Measurements from ENCODE around the gene NAT14. TPM values are rescaled to one million over a fixed set of nuclear protein-coding genes. Genes with fewer than 3 reads are reported as not detected.

The NAT14 gene, protein sequence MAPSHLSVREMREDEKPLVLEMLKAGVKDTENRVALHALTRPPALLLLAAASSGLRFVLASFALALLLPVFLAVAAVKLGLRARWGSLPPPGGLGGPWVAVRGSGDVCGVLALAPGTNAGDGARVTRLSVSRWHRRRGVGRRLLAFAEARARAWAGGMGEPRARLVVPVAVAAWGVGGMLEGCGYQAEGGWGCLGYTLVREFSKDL
- 1 to 10 TPM in 2 of 4 donors, under 1 TPM in 2; 0.40 to 2.5 (median 1.1) TPM for total RNA-seq

DNA sequence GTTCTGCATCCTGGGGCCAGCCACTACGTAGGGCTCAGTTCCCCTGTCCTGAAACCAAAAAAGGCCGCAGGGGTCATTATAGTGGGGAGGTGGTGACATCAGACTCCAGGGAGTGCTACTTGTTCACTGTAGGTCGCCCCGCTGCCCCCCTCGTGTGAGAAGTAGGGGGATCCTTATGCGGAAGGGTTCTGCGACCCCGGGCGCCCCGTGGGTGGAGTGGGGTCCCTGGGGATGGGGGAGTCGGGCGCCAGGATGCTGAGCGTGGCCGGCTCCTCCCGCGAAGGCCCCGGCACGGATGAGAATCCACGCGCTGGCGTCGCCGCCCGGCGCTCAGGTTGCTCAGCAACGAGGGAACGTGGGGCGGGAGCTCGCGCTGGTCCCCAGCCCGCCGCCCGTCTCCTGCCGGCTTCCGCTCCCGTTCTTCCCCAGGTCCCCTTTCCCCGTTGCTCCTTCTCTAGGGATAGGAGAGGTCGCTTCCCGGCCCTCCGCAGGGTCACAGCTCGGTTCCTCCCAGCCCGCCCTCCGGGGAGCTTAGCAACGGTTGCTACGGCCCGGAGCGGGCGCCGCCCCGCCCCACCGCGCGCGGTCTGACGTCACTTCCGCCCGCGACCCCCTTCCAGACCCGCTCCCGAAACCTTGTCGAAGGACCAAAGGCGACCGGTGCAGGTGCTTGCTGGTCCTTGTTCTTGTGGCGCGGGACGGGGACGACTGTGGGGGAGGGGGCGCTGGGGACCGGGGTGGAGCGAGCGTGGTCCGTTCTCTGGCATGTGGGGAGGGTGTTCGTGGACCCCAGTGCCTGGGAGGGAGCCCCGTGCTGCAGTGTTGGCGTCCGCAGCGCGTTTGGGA lies at the start of gene NAT14:
TSS of gene NAT14 (plus strand) at position 596 of the 846 bp plus-strand sequence. CDS start 521 bp downstream, outside the sequence.
- Histone ChIP-seq H3K4me3 (peak within 1 kb of the TSS; percentile 59 to 71 (median 62)), H3K27me3 (peaks cover 6 to 16% (median 11%) of the 10 kb centered on the region in 3 donors), H3K27ac (peak within 1 kb of the TSS; percentile 73 to 80 (median 76)), H3K9me3 (no peaks in the 10 kb centered on the region), H3K36me3 (peaks cover 0 to 7% of the 10 kb centered on the region in 2 donors), H3K4me1 (peaks cover 11 to 28% of the 10 kb centered on the region in 2 donors)
- TF ChIP-seq, protein P1, sequence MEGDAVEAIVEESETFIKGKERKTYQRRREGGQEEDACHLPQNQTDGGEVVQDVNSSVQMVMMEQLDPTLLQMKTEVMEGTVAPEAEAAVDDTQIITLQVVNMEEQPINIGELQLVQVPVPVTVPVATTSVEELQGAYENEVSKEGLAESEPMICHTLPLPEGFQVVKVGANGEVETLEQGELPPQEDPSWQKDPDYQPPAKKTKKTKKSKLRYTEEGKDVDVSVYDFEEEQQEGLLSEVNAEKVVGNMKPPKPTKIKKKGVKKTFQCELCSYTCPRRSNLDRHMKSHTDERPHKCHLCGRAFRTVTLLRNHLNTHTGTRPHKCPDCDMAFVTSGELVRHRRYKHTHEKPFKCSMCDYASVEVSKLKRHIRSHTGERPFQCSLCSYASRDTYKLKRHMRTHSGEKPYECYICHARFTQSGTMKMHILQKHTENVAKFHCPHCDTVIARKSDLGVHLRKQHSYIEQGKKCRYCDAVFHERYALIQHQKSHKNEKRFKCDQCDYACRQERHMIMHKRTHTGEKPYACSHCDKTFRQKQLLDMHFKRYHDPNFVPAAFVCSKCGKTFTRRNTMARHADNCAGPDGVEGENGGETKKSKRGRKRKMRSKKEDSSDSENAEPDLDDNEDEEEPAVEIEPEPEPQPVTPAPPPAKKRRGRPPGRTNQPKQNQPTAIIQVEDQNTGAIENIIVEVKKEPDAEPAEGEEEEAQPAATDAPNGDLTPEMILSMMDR (IDR thresholded peaks at IDR 0.05 in 4 of 5, conservative IDR thresholded peaks at IDR 0.05 in 1 of 5): no peak
- no peak for TF ChIP-seq POLR2A (IDR thresholded peaks at IDR 0.05)
- ATAC-seq: no peak
- in situ Hi-C loops (cut with MboI; ENCODE audit: low sequenced_read_pairs in 4 of 4): no loop called here
- intact Hi-C loops (cut with DNase I; ENCODE audit: low total_unique reads): no loop called here
- DNase-seq: no peak

DNA sequence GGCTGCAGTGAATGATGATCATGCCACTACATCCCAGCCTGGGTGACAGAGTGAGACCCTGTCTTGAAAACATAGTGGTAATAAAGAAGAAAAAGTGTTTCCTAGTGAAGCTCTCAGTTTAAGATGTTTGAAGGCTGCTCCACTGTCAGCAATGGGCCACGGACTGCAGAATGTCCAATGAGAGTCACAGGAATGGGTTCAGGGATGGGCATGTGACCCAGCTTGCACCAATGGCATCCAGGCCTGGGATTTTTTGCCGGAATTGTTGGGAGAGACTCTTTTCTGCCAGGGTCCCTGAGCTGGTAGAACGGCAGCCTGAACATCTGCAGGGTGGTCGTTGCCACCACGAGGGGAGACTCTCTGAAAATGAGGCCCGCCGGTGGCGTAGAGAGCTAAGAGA lies 48.1 kb upstream of the NAT14 start:
- Histone ChIP-seq H3K27me3 (peaks cover 61 to 72% (median 70%) of the 10 kb centered on the region in 3 donors), H3K36me3 (no peaks in the 10 kb centered on the region), H3K4me1 (no peaks in the 10 kb centered on the region), H3K4me3 (no peak overlapping the region), H3K9me3 (no peaks in the 10 kb centered on the region), H3K27ac (no peak overlapping the region)
- ATAC-seq (no peak), DNase-seq (no peak)
- TF ChIP-seq, protein P1 (IDR thresholded peaks at IDR 0.05 in 4 of 5, conservative IDR thresholded peaks at IDR 0.05 in 1 of 5): no peak
- no peak for TF ChIP-seq POLR2A (IDR thresholded peaks at IDR 0.05)
- intact Hi-C loops (cut with DNase I; ENCODE audit: low total_unique reads) (no loop called here), in situ Hi-C loops (cut with MboI; ENCODE audit: low sequenced_read_pairs in 4 of 4) (no loop called here)

DNA sequence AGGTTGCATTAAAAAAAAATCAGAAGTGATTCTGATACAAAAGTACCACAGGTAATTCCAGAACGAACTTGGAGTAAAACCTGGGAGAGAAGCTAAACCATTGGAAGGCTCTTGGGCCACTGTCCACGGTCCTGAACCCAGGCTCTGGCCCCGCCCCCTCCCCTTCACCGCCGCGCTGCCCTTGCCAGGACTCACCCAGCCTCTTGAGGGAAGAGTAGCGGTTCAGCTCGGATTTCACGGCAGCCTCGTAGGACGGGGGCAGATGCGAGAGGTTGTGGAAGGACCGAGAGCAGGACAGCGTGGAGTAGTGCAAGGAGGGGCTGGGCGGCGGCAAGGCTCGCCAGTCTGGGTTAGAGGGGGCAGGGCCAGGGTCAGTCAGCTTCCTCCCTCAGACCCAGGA lies 47.6 kb upstream of the NAT14 start:
- Histone ChIP-seq H3K27me3 (peaks cover 58 to 69% (median 68%) of the 10 kb centered on the region in 3 donors), H3K27ac (no peak overlapping the region), H3K4me1 (no peaks in the 10 kb centered on the region), H3K36me3 (no peaks in the 10 kb centered on the region), H3K4me3 (no peak overlapping the region), H3K9me3 (no peaks in the 10 kb centered on the region)
- in situ Hi-C loops (cut with MboI; ENCODE audit: low sequenced_read_pairs in 4 of 4): no loop called here
- TF ChIP-seq, protein P1 (IDR thresholded peaks at IDR 0.05 in 4 of 5, conservative IDR thresholded peaks at IDR 0.05 in 1 of 5): no peak
- TF ChIP-seq POLR2A (IDR thresholded peaks at IDR 0.05): no peak
- intact Hi-C loops (cut with DNase I; ENCODE audit: low total_unique reads): no loop called here
- DNase-seq: no peak
- no peak for ATAC-seq

DNA sequence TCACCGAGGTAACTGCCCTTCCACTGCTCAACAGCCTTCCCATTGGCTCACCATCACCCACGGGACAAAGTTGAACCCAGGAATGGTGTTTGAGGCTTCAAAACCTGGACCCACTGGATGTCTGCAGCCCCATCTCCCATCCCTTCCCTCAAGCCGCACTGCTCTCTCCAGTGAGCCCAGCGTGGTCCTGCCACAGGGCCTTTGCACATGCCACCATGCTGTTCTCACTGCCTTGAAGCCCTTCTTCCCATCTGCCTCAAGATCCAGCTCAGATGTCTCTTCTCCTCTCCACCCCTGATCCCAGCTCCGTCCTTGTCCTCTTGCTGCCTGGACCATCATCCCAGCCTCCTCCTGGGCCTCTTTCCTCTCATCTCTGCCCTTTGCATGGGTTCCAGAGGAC lies 45.9 kb upstream of the NAT14 start:
- Histone ChIP-seq H3K4me3 (no peak overlapping the region), H3K4me1 (no peaks in the 10 kb centered on the region), H3K27ac (no peak overlapping the region), H3K36me3 (no peaks in the 10 kb centered on the region), H3K9me3 (no peaks in the 10 kb centered on the region), H3K27me3 (peaks cover 58 to 68% (median 59%) of the 10 kb centered on the region in 3 donors)
- TF ChIP-seq, protein P1 (IDR thresholded peaks at IDR 0.05 in 4 of 5, conservative IDR thresholded peaks at IDR 0.05 in 1 of 5): no peak
- TF ChIP-seq POLR2A (IDR thresholded peaks at IDR 0.05): no peak
- ATAC-seq (no peak), DNase-seq (no peak)
- intact Hi-C loops (cut with DNase I; ENCODE audit: low total_unique reads) (no loop called here), in situ Hi-C loops (cut with MboI; ENCODE audit: low sequenced_read_pairs in 4 of 4) (no loop called here)
